PC-9 (cell line): ENCODE results near the gene SGSH. TPM values are rescaled to one million over a fixed set of nuclear protein-coding genes. Genes with fewer than 3 reads are reported as not detected.
A peak's percentile ranks its signal among the peaks of the same experiment; 100 is the strongest.

Experiments
- BruUV-seq: library from RNA; stranded (reverse); fragments of 400-500 nt; replicated peaks from 2 replicates; lab custom pipeline; 2021; lab: Mats Ljungman, UMichigan
- CTCF ChIA-PET: fragments of 300-600 bp; sonication (Branson Sonifier 250); formaldehyde crosslinking; loops from one replicate; lab custom pipeline; 2022; ENCODE audit warnings: antibody characterized with exemption; lab: Charles Lee
- POLR2A ChIA-PET: fragments of 300-600 bp; sonication (Branson Sonifier 250); formaldehyde crosslinking; loops from one replicate; lab custom pipeline; 2022; ENCODE audit warnings: antibody characterized with exemption; ENCODE audit not compliant: unreplicated experiment; lab: Charles Lee
- DNase-seq, 2 experiments: peaks; one replicate each; pipeline versions ENCODE4 v3.0.0 to v3.0.0-alpha.2; 2015 to 2022; ENCODE audit warnings: mixed read lengths in 1 of 2
- H2AFZ ChIP-seq: fragments of 200-600 bp; sonication (generic); 2 replicates; pipeline ENCODE4 v1.8.1; 2017; ENCODE audit warnings: antibody characterized with exemption
- H3F3A ChIP-seq: fragments of 200-600 bp; sonication (generic); 2 replicates; pipeline ENCODE4 v1.8.1; 2017; ENCODE audit warnings: antibody characterized with exemption, mild to moderate bottlenecking, low read depth; ENCODE audit not compliant: insufficient read depth
- H3K27ac ChIP-seq: fragments of 200-600 bp; sonication (generic); 2 replicates; pipeline ENCODE4 v1.6.1; 2016; ENCODE audit warnings: mixed run types
- H3K27me3 ChIP-seq: fragments of 200-600 bp; sonication (generic); 2 replicates; pipeline ENCODE4 v1.6.1; 2016; ENCODE audit warnings: low read depth, mixed run types; ENCODE audit not compliant: insufficient read depth
- H3K36me3 ChIP-seq: fragments of 200-600 bp; sonication (generic); 2 replicates; pipeline ENCODE4 v1.6.1; 2016; ENCODE audit warnings: low read depth, mixed run types
- H3K4me1 ChIP-seq: fragments of 200-600 bp; sonication (generic); replicated peaks from 2 replicates; pipeline ENCODE4 v1.6.1; 2016; ENCODE audit warnings: mixed run types; ENCODE audit not compliant: insufficient read depth
- H3K4me2 ChIP-seq: fragments of 200-600 bp; sonication (generic); 2 replicates; pipeline ENCODE4 v1.6.1; 2017; ENCODE audit warnings: mixed run types
- H3K4me3 ChIP-seq: fragments of 200-600 bp; sonication (generic); 2 replicates; pipeline ENCODE4 v1.6.1; 2016; ENCODE audit warnings: mixed run types
- H3K79me2 ChIP-seq: fragments of 200-600 bp; sonication (generic); 2 replicates; pipeline ENCODE4 v1.6.1; 2017; ENCODE audit warnings: low read depth, mixed run types
- H3K9me2 ChIP-seq: fragments of 200-600 bp; sonication (generic); 2 replicates; pipeline ENCODE4 v1.8.1; 2017; ENCODE audit warnings: mild to moderate bottlenecking; ENCODE audit not compliant: insufficient read depth
- H3K9me3 ChIP-seq: fragments of 200-600 bp; sonication (generic); 2 replicates; pipeline ENCODE4 v1.8.1; 2016; ENCODE audit warnings: low read depth; ENCODE audit not compliant: insufficient read depth
- H4K20me1 ChIP-seq: fragments of 200-600 bp; sonication (generic); 2 replicates; pipeline ENCODE4 v1.8.1; 2017; ENCODE audit not compliant: insufficient read depth
- EZH2 ChIP-seq: fragments of 200-600 bp; sonication (generic); IDR thresholded peaks from 2 replicates; pipeline ENCODE4 v1.8.0; 2017; ENCODE audit warnings: antibody characterized with exemption, low read depth
- intact Hi-C: fragments of 100-400 bp; cut with micrococcal nuclease; formaldehyde crosslinking; loops from one replicate; pipeline ENCODE4 v1.10.0; 2022; ENCODE audit not compliant: unreplicated experiment
- total RNA-seq: library from RNA; stranded (reverse); gene quantifications from 2 replicates; pipeline ENCODE4 v1.2.3, GENCODE V29; 2021
- TF ChIP-seq, protein P1 (sequence below): fragments of 200-600 bp; sonication (generic); conservative IDR thresholded peaks from 2 replicates; pipeline ENCODE4 v1.6.1; 2017; ENCODE audit warnings: mixed run types, antibody characterized with exemption, mild to moderate bottlenecking, moderate library complexity

SGSH gene
- total RNA-seq, 1 experiment from 2014 or later, result 28.4 TPM

DNA sequence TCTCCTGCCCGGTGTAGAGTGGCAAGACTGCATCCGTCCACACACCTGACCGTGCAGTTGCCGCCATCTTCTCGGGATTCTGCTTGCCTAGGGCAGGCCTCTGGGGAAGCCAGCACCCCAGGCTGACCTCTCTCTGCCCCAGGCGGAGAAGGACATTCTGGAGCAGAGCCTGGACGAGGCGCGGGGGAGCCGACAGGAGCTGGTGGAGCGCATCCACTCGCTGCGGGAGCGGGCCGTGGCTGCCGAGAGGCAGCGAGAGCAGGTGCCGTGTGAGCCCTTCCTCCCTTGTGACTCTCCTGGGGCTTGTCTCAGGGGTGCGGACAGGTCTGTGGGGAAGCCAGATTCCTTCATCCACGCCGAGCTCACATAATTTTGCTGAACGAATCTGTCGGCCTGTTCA, 30.5 kb downstream of the SGSH start:
- H3K4me2 ChIP-seq, result no peak overlapping the region
- no peak overlapping the region for H3K27ac ChIP-seq
- POLR2A ChIA-PET, result no interaction called here
- no peaks in the 10 kb centered on the region for H3K9me2 ChIP-seq
- H3K9me3 ChIP-seq, result no peaks in the 10 kb centered on the region
- H3K4me1 ChIP-seq, result no peaks in the 10 kb centered on the region
- H3K79me2 ChIP-seq, result no peaks in the 10 kb centered on the region
- H4K20me1 ChIP-seq, result no peaks in the 10 kb centered on the region
- no peak overlapping the region for H2AFZ ChIP-seq
- H3K36me3 ChIP-seq, result no peaks in the 10 kb centered on the region
- H3K27me3 ChIP-seq, result no peaks in the 10 kb centered on the region
- H3F3A ChIP-seq, result no peaks in the 10 kb centered on the region
- BruUV-seq, result no TSS peak
- no peak overlapping the region for H3K4me3 ChIP-seq
- CTCF ChIA-PET, result no interaction called here
- TF ChIP-seq EZH2, result no peak
- TF ChIP-seq, protein P1, sequence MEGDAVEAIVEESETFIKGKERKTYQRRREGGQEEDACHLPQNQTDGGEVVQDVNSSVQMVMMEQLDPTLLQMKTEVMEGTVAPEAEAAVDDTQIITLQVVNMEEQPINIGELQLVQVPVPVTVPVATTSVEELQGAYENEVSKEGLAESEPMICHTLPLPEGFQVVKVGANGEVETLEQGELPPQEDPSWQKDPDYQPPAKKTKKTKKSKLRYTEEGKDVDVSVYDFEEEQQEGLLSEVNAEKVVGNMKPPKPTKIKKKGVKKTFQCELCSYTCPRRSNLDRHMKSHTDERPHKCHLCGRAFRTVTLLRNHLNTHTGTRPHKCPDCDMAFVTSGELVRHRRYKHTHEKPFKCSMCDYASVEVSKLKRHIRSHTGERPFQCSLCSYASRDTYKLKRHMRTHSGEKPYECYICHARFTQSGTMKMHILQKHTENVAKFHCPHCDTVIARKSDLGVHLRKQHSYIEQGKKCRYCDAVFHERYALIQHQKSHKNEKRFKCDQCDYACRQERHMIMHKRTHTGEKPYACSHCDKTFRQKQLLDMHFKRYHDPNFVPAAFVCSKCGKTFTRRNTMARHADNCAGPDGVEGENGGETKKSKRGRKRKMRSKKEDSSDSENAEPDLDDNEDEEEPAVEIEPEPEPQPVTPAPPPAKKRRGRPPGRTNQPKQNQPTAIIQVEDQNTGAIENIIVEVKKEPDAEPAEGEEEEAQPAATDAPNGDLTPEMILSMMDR, result no peak
- DNase-seq, result no peak
- intact Hi-C loops, result no loop called here

DNA sequence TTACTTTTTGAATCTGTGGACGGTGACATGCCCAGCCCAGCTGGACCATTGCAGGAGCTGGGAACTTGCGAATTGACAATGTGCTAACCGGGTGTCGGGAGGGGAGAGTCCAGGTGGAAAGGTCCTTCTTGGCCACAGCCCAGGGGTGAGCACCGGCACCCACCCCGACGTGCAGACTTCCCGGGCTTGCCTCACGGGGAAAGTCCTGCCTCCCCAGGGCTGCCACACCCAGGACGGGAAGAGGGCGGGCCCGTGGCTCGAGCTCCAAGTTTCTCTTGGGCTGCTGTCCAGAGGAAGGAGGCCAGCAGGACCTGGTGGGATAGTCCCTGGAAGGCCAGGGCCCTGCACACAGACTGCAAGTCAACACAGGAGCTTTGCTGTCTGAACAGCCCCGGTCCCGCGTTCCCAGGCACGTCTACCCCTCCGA, 32.6 kb downstream of the SGSH start:
- no peak overlapping the region for H2AFZ ChIP-seq
- CTCF ChIA-PET, result interaction anchor here (0.6 to 1.1 kb wide), 2 partner anchors 41 to 181 kb away, joined by 3 to 4 read pairs; no protein-coding TSS in a partner anchor
- DNase-seq, result peak in 1 of 2 experiments; percentile 59

DNA sequence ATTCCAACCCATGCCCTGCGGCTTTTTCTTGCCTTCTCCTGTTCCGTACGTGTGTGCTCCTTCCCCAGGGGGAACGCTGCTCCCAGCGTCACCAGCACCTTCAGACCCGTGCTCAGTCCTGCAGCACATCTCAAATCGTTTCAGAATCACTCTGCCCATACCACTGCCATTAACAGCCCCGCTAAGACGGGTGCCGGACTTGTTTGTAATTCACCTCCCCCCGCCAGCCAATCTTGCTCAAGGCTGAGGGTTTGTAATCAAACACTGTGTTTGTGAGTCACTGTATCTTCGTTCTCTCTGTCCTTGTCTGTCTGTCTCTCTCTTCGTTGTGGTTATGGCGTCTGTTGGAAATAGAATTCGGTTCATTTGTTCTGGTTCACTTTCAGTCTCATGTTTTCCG, 33.0 kb downstream of the SGSH start:
- POLR2A ChIA-PET, result interaction anchor here (0.6 kb wide), 2 partner anchors 12 to 1450 kb away, joined by 7 read pairs; no protein-coding TSS in a partner anchor
- H3K4me3 ChIP-seq, result no peak overlapping the region

More for the DNA sequence above, 32.6 kb downstream of the SGSH start:
- no peak for TF ChIP-seq EZH2
- TF ChIP-seq, protein P1, result no peak
- Histone ChIP-seq H3K9me3 (no peaks in the 10 kb centered on the region), H3F3A (no peaks in the 10 kb centered on the region), H3K27me3 (no peaks in the 10 kb centered on the region), H3K4me1 (no peaks in the 10 kb centered on the region), H3K4me3 (no peak overlapping the region), H4K20me1 (no peaks in the 10 kb centered on the region), H3K9me2 (no peaks in the 10 kb centered on the region), H3K79me2 (no peaks in the 10 kb centered on the region), H3K4me2 (peak overlapping the region; percentile 34), H3K36me3 (no peaks in the 10 kb centered on the region), H3K27ac (no peak overlapping the region)
- POLR2A ChIA-PET, result interaction anchor here (0.6 kb wide), 2 partner anchors 12 to 1450 kb away, joined by 7 read pairs; no protein-coding TSS in a partner anchor
- intact Hi-C loops, result no loop called here
- BruUV-seq, result no TSS peak

More for the DNA sequence above, 33.0 kb downstream of the SGSH start:
- no peaks in the 10 kb centered on the region for H3K4me1 ChIP-seq
- H4K20me1 ChIP-seq, result no peaks in the 10 kb centered on the region
- TF ChIP-seq, protein P1, result no peak
- TF ChIP-seq EZH2, result no peak
- no peaks in the 10 kb centered on the region for H3K9me3 ChIP-seq
- CTCF ChIA-PET, result interaction anchor here (0.6 to 1.1 kb wide), 2 partner anchors 41 to 181 kb away, joined by 3 to 4 read pairs; no protein-coding TSS in a partner anchor
- H3K9me2 ChIP-seq, result no peaks in the 10 kb centered on the region
- no peak overlapping the region for H3K27ac ChIP-seq
- no peaks in the 10 kb centered on the region for H3K79me2 ChIP-seq
- peak overlapping the region; percentile 34 for H3K4me2 ChIP-seq
- no peaks in the 10 kb centered on the region for H3K36me3 ChIP-seq
- no peaks in the 10 kb centered on the region for H3K27me3 ChIP-seq
- no peak for DNase-seq
- no TSS peak for BruUV-seq
- intact Hi-C loops, result no loop called here
- no peaks in the 10 kb centered on the region for H3F3A ChIP-seq
- no peak overlapping the region for H2AFZ ChIP-seq
